ENCODE measurements around the gene ALS2. TPM values are rescaled to one million over a fixed set of nuclear protein-coding genes. Genes with fewer than 3 reads are reported as not detected.

The ALS2 gene
- total RNA-seq, 2 experiments from 2014 or later: 10.1 to 10.5 TPM

- DNase-seq (no peak), ATAC-seq (no peak)
- POLR2A ChIA-PET: no interaction called here
- intact Hi-C loops (cut with micrococcal nuclease): no loop called here
- Mint-ChIP-seq H3K4me1 (ENCODE audit: low read depth) (no peaks in the 10 kb centered on the region), H3K9me3 (no peaks in the 10 kb centered on the region), H3K27me3 (no peaks in the 10 kb centered on the region), H3K27ac (no peak overlapping the region), H3K4me3 (no peak overlapping the region), H3K36me3 (ENCODE audit: low read depth) (peaks cover 13% of the 10 kb centered on the region)
- no peak for TF ChIP-seq CTCF (IDR thresholded peaks at IDR 0.05)
- CTCF ChIA-PET: interaction anchor here (1.0 kb wide), 1 partner anchor 9 kb away, joined by 3 read pairs; no protein-coding TSS in a partner anchor
These were observed 22.5 kb downstream of the ALS2 start for GRCh38 chr2:201758234-201758633.

- no peaks in the 10 kb centered on the region for H3K9me3 Mint-ChIP-seq
- no peak for TF ChIP-seq CTCF (IDR thresholded peaks at IDR 0.05)
- H3K27me3 Mint-ChIP-seq: no peaks in the 10 kb centered on the region
- DNase-seq: no peak
- no peak overlapping the region for H3K4me3 Mint-ChIP-seq
- no peaks in the 10 kb centered on the region for H3K4me1 Mint-ChIP-seq (ENCODE audit: low read depth)
- intact Hi-C loops (cut with micrococcal nuclease): no loop called here
- ChIA-PET CTCF (interaction anchor here (1.6 kb wide), 1 partner anchor 14 kb away, joined by 3 read pairs; no protein-coding TSS in a partner anchor), POLR2A (no interaction called here)
- no peak for ATAC-seq
- H3K36me3 Mint-ChIP-seq (ENCODE audit: low read depth): peaks cover 5% of the 10 kb centered on the region
- H3K27ac Mint-ChIP-seq: no peak overlapping the region
These were observed 25.9 kb downstream of the ALS2 start for GRCh38 chr2:201754717-201755415.

GRCh38 chr2:201751566-201751965 is 29.2 kb downstream of the ALS2 start:
- TF ChIP-seq CTCF (IDR thresholded peaks at IDR 0.05): no peak
- intact Hi-C loops (cut with micrococcal nuclease): no loop called here
- no peaks in the 10 kb centered on the region for H3K9me3 Mint-ChIP-seq
- CTCF ChIA-PET: no interaction called here
- H3K27ac Mint-ChIP-seq: no peak overlapping the region
- ATAC-seq: no peak
- POLR2A ChIA-PET: no interaction called here
- H3K36me3 Mint-ChIP-seq (ENCODE audit: low read depth): peaks cover 1% of the 10 kb centered on the region
- no peak overlapping the region for H3K4me3 Mint-ChIP-seq
- H3K4me1 Mint-ChIP-seq (ENCODE audit: low read depth): no peaks in the 10 kb centered on the region
- no peaks in the 10 kb centered on the region for H3K27me3 Mint-ChIP-seq
- DNase-seq: no peak

- no peak for TF ChIP-seq CTCF (IDR thresholded peaks at IDR 0.05)
- intact Hi-C loops (cut with micrococcal nuclease): no loop called here
- no peaks in the 10 kb centered on the region for H3K27me3 Mint-ChIP-seq
- CTCF ChIA-PET: no interaction called here
- no peak for DNase-seq
- H3K4me3 Mint-ChIP-seq: no peak overlapping the region
- ATAC-seq: no peak
- H3K9me3 Mint-ChIP-seq: no peaks in the 10 kb centered on the region
- no peak overlapping the region for H3K27ac Mint-ChIP-seq
- POLR2A ChIA-PET: no interaction called here
- no peaks in the 10 kb centered on the region for H3K4me1 Mint-ChIP-seq (ENCODE audit: low read depth)
- peaks cover 1% of the 10 kb centered on the region for H3K36me3 Mint-ChIP-seq (ENCODE audit: low read depth)
These were observed 34.2 kb downstream of the ALS2 start for GRCh38 chr2:201746551-201746950.

- H3K27ac Mint-ChIP-seq: no peak overlapping the region
- intact Hi-C loops (cut with micrococcal nuclease): no loop called here
- TF ChIP-seq CTCF (IDR thresholded peaks at IDR 0.05): no peak
These were observed 45.2 kb downstream of the ALS2 start for GRCh38 chr2:201735486-201735885.

More at GRCh38 chr2:201735486-201735885, 45.2 kb downstream of the ALS2 start:
- Mint-ChIP-seq H3K4me1 (ENCODE audit: low read depth) (peaks cover 10% of the 10 kb centered on the region), H3K27me3 (no peaks in the 10 kb centered on the region), H3K9me3 (peaks cover 8% of the 10 kb centered on the region), H3K36me3 (ENCODE audit: low read depth) (peaks cover 28% of the 10 kb centered on the region), H3K4me3 (no peak overlapping the region)
- no peak for DNase-seq
- ChIA-PET CTCF (no interaction called here), POLR2A (no interaction called here)
- ATAC-seq: no peak
